Effector memory CD8-positive, alpha-beta T cell (primary cell): ENCODE measurements around the gene FANK1.

Experiments
- ATAC-seq: fragments of 150-1000 bp; cut with Tn5 transposase; replicated peaks from 2 replicates; pipeline ENCODE4 v1.10.0; 2021; ENCODE audit warnings: mild to moderate bottlenecking, moderate library complexity
- DNase-seq, 3 experiments: peaks; one replicate each; pipeline ENCODE4 v3.0.0; 2021
- H3K27ac Mint-ChIP-seq, 2 donors: one replicate each; pipeline ENCODE4 v1.8.0; 2022; ENCODE audit warnings: mild to moderate bottlenecking in 2 of 2, mixed read lengths in 2 of 2, moderate library complexity in 2 of 2
- H3K27me3 Mint-ChIP-seq, 2 donors: one replicate each; pipeline ENCODE4 v1.8.0; 2022; ENCODE audit warnings: mixed read lengths in 2 of 2
- H3K36me3 Mint-ChIP-seq: one replicate; pipeline ENCODE4 v1.8.0; 2022; ENCODE audit warnings: mild to moderate bottlenecking, moderate library complexity, mixed read lengths; ENCODE audit not compliant: insufficient read depth
- H3K4me1 Mint-ChIP-seq, 2 donors: one replicate each; pipeline ENCODE4 v1.8.0; 2022; ENCODE audit warnings: low read depth in 2 of 2, mixed read lengths in 2 of 2
- H3K4me3 Mint-ChIP-seq, 2 donors: one replicate each; pipeline ENCODE4 v1.8.0; 2022; ENCODE audit warnings: mild to moderate bottlenecking in 2 of 2, mixed read lengths in 2 of 2, moderate library complexity in 2 of 2
- H3K9me3 Mint-ChIP-seq, 2 donors: one replicate each; pipeline ENCODE4 v1.8.0; 2022; ENCODE audit warnings: mixed read lengths in 2 of 2

Gene FANK1

DNA sequence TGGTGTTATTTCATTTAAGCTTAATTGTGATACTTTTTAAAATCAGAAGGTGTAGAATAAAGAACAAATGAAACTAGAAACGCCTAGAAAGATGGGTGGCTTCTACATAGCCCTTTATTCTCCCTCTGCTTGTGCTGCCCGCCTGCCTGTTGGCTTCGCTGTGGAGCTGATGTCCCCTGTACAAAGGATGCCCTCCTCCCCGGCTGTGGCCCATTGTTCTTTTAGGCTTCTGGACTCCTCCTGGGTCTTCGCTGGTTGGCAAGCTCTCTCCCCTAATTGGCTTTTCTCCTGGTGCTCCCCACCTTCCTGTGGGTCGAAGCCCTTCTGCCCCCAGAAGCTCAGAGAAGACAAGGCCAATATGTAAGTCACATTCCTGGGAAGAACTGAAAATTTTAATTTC is 98.2 kb downstream of the FANK1 start:
- no peaks in the 10 kb centered on the region for H3K36me3 Mint-ChIP-seq
- peaks cover 0 to 5% of the 10 kb centered on the region in 2 donors for H3K4me1 Mint-ChIP-seq
- no peak overlapping the region for H3K4me3 Mint-ChIP-seq
- ATAC-seq: no peak
- no peaks in the 10 kb centered on the region for H3K9me3 Mint-ChIP-seq
- H3K27me3 Mint-ChIP-seq: peaks cover 6 to 10% of the 10 kb centered on the region in 2 donors
- no peak for DNase-seq
- no peak overlapping the region for H3K27ac Mint-ChIP-seq

DNA sequence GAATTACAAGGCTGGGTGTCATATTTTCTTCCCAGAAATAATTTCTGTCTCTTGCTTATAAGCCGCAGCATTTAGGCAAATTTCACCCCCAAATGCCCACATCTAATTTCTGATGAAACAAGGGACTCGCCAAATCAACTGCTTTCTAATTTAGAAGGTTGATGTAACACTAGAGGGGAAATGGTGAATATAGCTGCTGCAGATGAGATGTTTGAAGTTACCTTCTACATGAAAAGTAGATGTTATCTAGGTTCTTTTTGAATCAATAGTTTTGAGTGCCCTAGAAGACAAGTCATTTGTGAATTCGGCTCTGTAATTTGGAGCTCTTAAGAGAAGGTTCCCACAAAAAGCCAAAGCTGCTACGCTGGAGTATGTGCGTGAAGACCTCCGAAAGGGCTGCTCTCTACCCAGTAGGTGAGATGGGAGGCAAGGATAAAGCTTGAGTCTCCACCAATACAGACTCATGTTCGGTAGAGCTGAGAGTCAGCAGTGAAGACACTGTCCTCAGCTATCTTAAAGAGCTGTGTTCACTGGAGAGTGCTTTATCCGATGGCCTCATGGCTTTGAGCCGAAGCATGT is 99.5 kb downstream of the FANK1 start:
- H3K27me3 Mint-ChIP-seq: peaks cover 6 to 10% of the 10 kb centered on the region in 2 donors
- no peak overlapping the region for H3K4me3 Mint-ChIP-seq
- DNase-seq (no peak), ATAC-seq (no peak)
- no peaks in the 10 kb centered on the region for H3K9me3 Mint-ChIP-seq
- no peaks in the 10 kb centered on the region for H3K36me3 Mint-ChIP-seq
- H3K4me1 Mint-ChIP-seq: peaks cover 0 to 6% of the 10 kb centered on the region in 2 donors
- no peak overlapping the region for H3K27ac Mint-ChIP-seq

GRCh38 chr10:125997586-125997985 is 101.2 kb downstream of the FANK1 start:
- ATAC-seq: no peak
- H3K36me3 Mint-ChIP-seq: no peaks in the 10 kb centered on the region
- H3K4me1 Mint-ChIP-seq: peaks cover 0 to 6% of the 10 kb centered on the region in 2 donors
- no peak overlapping the region for H3K4me3 Mint-ChIP-seq
- peaks cover 6 to 10% of the 10 kb centered on the region in 2 donors for H3K27me3 Mint-ChIP-seq
- no peak overlapping the region for H3K27ac Mint-ChIP-seq
- DNase-seq: no peak
- H3K9me3 Mint-ChIP-seq: no peaks in the 10 kb centered on the region

- Mint-ChIP-seq H3K36me3 (no peaks in the 10 kb centered on the region), H3K4me3 (peak overlapping the region in 1 of 2 donors; percentile 46), H3K27ac (peak overlapping the region in 1 of 2 donors; percentile 23), H3K4me1 (peaks cover 0 to 6% of the 10 kb centered on the region in 2 donors), H3K9me3 (no peaks in the 10 kb centered on the region), H3K27me3 (peaks cover 6 to 15% of the 10 kb centered on the region in 2 donors)
- peak; percentile 50 for ATAC-seq
- DNase-seq: no peak
These were observed 103.3 kb downstream of the FANK1 start for GRCh38 chr10:125999694-126000093.

GRCh38 chr10:126001576-126001975 is 105.2 kb downstream of the FANK1 start:
- H3K4me1 Mint-ChIP-seq: peaks cover 0 to 8% of the 10 kb centered on the region in 2 donors
- no peaks in the 10 kb centered on the region for H3K36me3 Mint-ChIP-seq
- H3K4me3 Mint-ChIP-seq: no peak overlapping the region
- peaks cover 6 to 16% of the 10 kb centered on the region in 2 donors for H3K27me3 Mint-ChIP-seq
- no peak overlapping the region for H3K27ac Mint-ChIP-seq
- ATAC-seq: no peak
- DNase-seq: no peak
- no peaks in the 10 kb centered on the region for H3K9me3 Mint-ChIP-seq

- peaks cover 0 to 6% of the 10 kb centered on the region in 2 donors for H3K4me1 Mint-ChIP-seq
- H3K36me3 Mint-ChIP-seq: no peaks in the 10 kb centered on the region
- no peak for ATAC-seq
- no peak overlapping the region for H3K27ac Mint-ChIP-seq
- no peaks in the 10 kb centered on the region for H3K9me3 Mint-ChIP-seq
- no peak overlapping the region for H3K4me3 Mint-ChIP-seq
- no peak for DNase-seq
- peaks cover 0 to 6% of the 10 kb centered on the region in 2 donors for H3K27me3 Mint-ChIP-seq
These were observed 108.4 kb downstream of the FANK1 start for GRCh38 chr10:126004752-126005151.

DNA sequence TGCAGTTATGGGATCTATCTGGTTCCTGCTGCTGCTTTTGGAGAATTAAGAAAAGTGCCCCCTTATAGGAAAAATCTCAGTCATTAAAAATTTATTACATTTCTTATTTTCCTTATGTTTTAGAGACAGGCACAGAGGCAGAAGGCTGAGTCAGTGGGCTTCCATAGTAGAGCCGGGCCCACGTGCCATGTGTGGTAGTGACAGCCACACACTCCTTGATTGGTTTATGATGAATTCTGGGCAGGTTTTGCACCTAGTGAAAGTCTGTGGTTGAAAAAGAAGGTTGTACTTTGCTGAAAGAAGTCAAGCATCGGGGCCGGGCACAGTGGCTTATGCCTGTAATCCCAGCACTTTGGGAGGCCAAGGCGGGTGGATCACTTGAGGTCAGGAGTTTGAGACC is 109.9 kb downstream of the FANK1 start:
- H3K4me3 Mint-ChIP-seq: no peak overlapping the region
- no peaks in the 10 kb centered on the region for H3K9me3 Mint-ChIP-seq
- ATAC-seq: peak; percentile 31
- peaks cover 0 to 4% of the 10 kb centered on the region in 2 donors for H3K4me1 Mint-ChIP-seq
- H3K36me3 Mint-ChIP-seq: no peaks in the 10 kb centered on the region
- H3K27me3 Mint-ChIP-seq: peaks cover 0 to 6% of the 10 kb centered on the region in 2 donors
- peak overlapping the region in 1 of 2 donors; percentile 79 for H3K27ac Mint-ChIP-seq
- DNase-seq: no peak

DNA sequence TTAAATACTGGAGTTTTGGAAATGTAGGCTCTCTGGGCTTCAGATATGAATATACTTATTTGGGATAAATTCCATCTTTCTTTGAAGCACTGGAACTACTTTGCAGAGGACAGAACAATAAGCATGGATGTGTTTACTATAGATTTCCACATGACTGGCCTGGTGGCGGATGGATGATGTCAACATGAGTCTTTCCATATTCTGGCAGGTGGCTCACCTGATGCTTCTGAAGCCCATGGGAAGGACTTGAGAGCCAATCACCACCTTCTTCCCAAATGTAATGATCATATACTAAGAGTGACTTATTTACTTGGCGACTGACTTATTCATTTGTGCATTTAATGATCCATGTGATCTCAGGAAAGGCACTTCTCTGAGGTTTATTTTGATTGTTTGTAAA is 110.5 kb downstream of the FANK1 start:
- Mint-ChIP-seq H3K4me1 (peaks cover 2 to 6% of the 10 kb centered on the region in 2 donors), H3K27ac (no peak overlapping the region), H3K27me3 (peaks cover 0 to 6% of the 10 kb centered on the region in 2 donors), H3K4me3 (no peak overlapping the region), H3K9me3 (no peaks in the 10 kb centered on the region), H3K36me3 (no peaks in the 10 kb centered on the region)
- ATAC-seq: no peak
- no peak for DNase-seq

- H3K4me1 Mint-ChIP-seq: peaks cover 5 to 26% of the 10 kb centered on the region in 2 donors
- DNase-seq (no peak), ATAC-seq (no peak)
- no peaks in the 10 kb centered on the region for H3K36me3 Mint-ChIP-seq
- H3K9me3 Mint-ChIP-seq: no peaks in the 10 kb centered on the region
- H3K27ac Mint-ChIP-seq: no peak overlapping the region
- H3K27me3 Mint-ChIP-seq: peaks cover 0 to 2% of the 10 kb centered on the region in 2 donors
- no peak overlapping the region for H3K4me3 Mint-ChIP-seq
These were observed 113.3 kb downstream of the FANK1 start for GRCh38 chr10:126009650-126010049.

- H3K4me3 Mint-ChIP-seq: peak overlapping the region in 1 of 2 donors; percentile 51
- ATAC-seq: peak; percentile 99
- H3K9me3 Mint-ChIP-seq: no peaks in the 10 kb centered on the region
These were observed 115.6 kb downstream of the FANK1 start for GRCh38 chr10:126011995-126012394.

GRCh38 chr10:126012485-126012884 is 116.1 kb downstream of the FANK1 start:
- DNase-seq (no peak), ATAC-seq (no peak)
- Mint-ChIP-seq H3K27me3 (peaks cover 0 to 7% of the 10 kb centered on the region in 2 donors), H3K9me3 (no peaks in the 10 kb centered on the region), H3K27ac (peak overlapping the region in 1 of 2 donors; percentile 71), H3K4me1 (peaks cover 5 to 24% of the 10 kb centered on the region in 2 donors), H3K36me3 (no peaks in the 10 kb centered on the region), H3K4me3 (peak overlapping the region in 1 of 2 donors; percentile 51)

More at GRCh38 chr10:126011995-126012394, 115.6 kb downstream of the FANK1 start:
- DNase-seq: peak in 2 of 3 experiments; percentile 53 to 55
- peaks cover 0 to 2% of the 10 kb centered on the region in 2 donors for H3K27me3 Mint-ChIP-seq
- no peaks in the 10 kb centered on the region for H3K36me3 Mint-ChIP-seq
- H3K27ac Mint-ChIP-seq: peak overlapping the region in 1 of 2 donors; percentile 71
- peaks cover 5 to 24% of the 10 kb centered on the region in 2 donors for H3K4me1 Mint-ChIP-seq

DNA sequence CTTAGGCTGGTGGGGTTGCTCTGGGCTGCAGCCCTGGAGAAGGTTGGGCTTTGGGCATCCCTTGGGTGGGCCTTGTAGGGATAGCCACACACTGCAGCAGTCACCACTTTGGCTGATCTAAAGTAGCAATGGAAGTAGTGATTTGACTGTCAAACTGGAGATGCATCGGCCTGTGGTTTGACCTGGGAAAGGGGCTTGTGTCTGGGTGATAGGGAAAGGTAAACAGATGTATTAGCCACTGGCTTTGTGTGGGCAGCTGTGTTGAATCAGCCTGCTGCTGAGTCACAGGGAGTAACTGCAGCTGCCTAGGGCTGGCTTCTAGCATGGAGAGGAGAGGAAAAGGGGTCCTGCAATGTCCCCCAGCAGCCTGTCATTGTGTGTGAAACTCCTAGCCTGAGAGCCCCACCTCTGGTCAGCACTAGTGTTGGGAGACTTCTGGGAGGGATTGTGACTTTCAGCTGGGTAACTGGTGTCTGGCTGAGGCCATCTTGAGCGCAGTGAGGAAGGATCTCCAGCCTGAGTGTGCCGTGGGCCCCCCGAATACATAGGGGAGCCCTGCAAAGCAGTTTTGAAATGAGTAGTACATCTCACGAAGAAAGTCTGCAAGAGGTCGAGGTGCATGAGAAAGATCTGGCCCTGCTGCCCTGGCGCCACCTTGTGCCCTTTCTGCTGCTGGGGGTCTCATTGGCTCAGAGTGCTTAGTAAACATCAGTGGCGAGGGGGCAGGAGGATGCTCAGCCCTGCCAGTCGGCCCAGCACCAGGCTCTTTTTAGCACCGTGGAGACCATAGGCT is 117.3 kb downstream of the FANK1 start:
- Mint-ChIP-seq H3K27ac (peak overlapping the region in 1 of 2 donors; percentile 71), H3K4me1 (peaks cover 5 to 24% of the 10 kb centered on the region in 2 donors), H3K4me3 (peak overlapping the region in 1 of 2 donors; percentile 6), H3K27me3 (peaks cover under 1 to 7% of the 10 kb centered on the region in 2 donors), H3K9me3 (no peaks in the 10 kb centered on the region), H3K36me3 (peaks cover 1% of the 10 kb centered on the region)
- peak in 2 of 3 experiments; percentile 1 to 5 for DNase-seq
- no peak for ATAC-seq

- ATAC-seq (no peak), DNase-seq (no peak)
- H3K4me3 Mint-ChIP-seq: no peak overlapping the region
- peaks cover 0 to 6% of the 10 kb centered on the region in 2 donors for H3K9me3 Mint-ChIP-seq
- peaks cover 7 to 11% of the 10 kb centered on the region in 2 donors for H3K27me3 Mint-ChIP-seq
- H3K27ac Mint-ChIP-seq: peak overlapping the region in 1 of 2 donors; percentile 71
- H3K4me1 Mint-ChIP-seq: peaks cover 5 to 22% of the 10 kb centered on the region in 2 donors
- H3K36me3 Mint-ChIP-seq: peaks cover 7% of the 10 kb centered on the region
These were observed 117.9 kb downstream of the FANK1 start for GRCh38 chr10:126014309-126014708.
